A549 treated with AZD9567 at 1 μM for 4 hours (cell line): Measurements from ENCODE around the gene MX2. TPM values are rescaled to one million over a fixed set of nuclear protein-coding genes. Genes with fewer than 3 reads are reported as not detected.

Source experiments
- total RNA-seq: library from RNA; stranded (reverse); fragments of 200-300 nt; extraction: Qiagen RNA extraction; gene quantifications from 5 replicates; pipeline ENCODE4 v1.2.3, GENCODE V29; 2022; ENCODE audit not compliant: insufficient read depth

Gene MX2
- total RNA-seq = 0.02 to 0.09 TPM (median 0.05 TPM) in 3 of 5 replicates, not detected in the others

GRCh38 chr21:41361786-41362604 is at the start of gene MX2:
TSS of gene MX2 (plus strand) at chr21:41362027. CDS start at chr21:41376907, 14,880 bp downstream.

GRCh38 chr21:41316200-41317062 is 45.4 kb upstream of the MX2 start, which contains the start of gene FAM3B:
TSS of gene FAM3B (plus strand) at chr21:41316801. CDS start at chr21:41316880, 79 bp downstream.

GRCh38 chr21:41425954-41426675 is 64.3 kb downstream of the MX2 start, which contains the start of gene MX1:
TSS of gene MX1 (plus strand) at chr21:41426239. CDS start at chr21:41432071, 5,832 bp downstream.

Other genes starting within 250 kb of the MX2 start
- gene BACE2, start 193.9 kb upstream of the MX2 start, total RNA-seq = 20.1 to 28.0 TPM (median 20.4 TPM) in 5 replicates
- not detected in 5 replicates for gene FAM3B, start 45.2 kb upstream of the MX2 start, total RNA-seq
- gene MX1, start 64.2 kb downstream of the MX2 start, total RNA-seq = 1.1 to 3.5 TPM (median 1.3 TPM) in 5 replicates
- gene TMPRSS2, start 146.1 kb downstream of the MX2 start, total RNA-seq = 0.06 to 0.11 TPM (median 0.06 TPM) in 3 of 5 replicates, not detected in the others